ENCODE results near the gene KLKB1. TPM values are rescaled to one million over a fixed set of nuclear protein-coding genes. Genes with fewer than 3 reads are reported as not detected.

Gene KLKB1
- total RNA-seq, 1 donor from 2014 or later, result not detected

DNA sequence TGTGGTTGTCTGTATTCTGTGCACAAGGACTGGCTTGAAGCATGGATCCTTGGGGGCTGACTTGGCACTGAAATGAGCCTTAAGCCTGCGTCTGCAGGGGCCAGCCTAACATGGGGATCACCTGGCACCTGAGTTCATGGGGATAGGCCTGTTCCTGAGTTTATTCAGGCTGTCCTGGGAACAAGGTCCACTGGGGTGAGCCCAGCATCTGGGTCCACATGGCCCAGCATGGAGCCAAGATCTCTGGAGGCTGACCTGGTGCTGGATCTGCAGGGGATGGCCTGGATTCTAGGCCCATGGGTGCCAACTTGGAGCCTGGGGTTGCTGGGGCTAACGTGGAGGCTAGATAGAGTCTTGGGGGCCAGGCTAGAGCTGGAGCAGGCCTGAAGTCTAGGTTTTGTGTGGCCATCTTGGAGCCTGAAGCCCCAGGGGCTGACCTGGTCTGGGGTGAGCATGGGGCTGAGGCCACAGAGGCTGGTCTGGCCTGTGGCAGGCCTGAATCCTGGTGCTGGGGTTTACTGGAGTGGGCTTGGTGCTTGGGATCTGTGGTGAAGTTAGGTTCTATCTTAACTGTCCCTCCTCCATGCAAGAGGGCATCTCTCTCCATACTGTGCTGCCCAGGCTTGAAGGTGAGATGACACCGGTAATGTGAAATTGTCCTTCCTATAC, 652 bp upstream of the KLKB1 start:
- H3K27me3 ChIP-seq (ENCODE audit: insufficient read depth, low read length), result no peaks in the 10 kb centered on the region
- no peak overlapping the region for H3K4me2 ChIP-seq (ENCODE audit: low read length)
- H2AFZ ChIP-seq (ENCODE audit: low read depth, low read length), result no peak overlapping the region
- H3K9ac ChIP-seq (ENCODE audit: low read length), result no peak overlapping the region
- no peaks in the 10 kb centered on the region for H3K9me3 ChIP-seq (ENCODE audit: insufficient read depth, low read depth, low read length)
- no peaks in the 10 kb centered on the region for H3K79me2 ChIP-seq (ENCODE audit: insufficient read depth, low read length)
- TF ChIP-seq EZH2 (IDR thresholded peaks at IDR 0.05; ENCODE audit: insufficient read depth, low read length), result no peak
- TF ChIP-seq, protein P1, sequence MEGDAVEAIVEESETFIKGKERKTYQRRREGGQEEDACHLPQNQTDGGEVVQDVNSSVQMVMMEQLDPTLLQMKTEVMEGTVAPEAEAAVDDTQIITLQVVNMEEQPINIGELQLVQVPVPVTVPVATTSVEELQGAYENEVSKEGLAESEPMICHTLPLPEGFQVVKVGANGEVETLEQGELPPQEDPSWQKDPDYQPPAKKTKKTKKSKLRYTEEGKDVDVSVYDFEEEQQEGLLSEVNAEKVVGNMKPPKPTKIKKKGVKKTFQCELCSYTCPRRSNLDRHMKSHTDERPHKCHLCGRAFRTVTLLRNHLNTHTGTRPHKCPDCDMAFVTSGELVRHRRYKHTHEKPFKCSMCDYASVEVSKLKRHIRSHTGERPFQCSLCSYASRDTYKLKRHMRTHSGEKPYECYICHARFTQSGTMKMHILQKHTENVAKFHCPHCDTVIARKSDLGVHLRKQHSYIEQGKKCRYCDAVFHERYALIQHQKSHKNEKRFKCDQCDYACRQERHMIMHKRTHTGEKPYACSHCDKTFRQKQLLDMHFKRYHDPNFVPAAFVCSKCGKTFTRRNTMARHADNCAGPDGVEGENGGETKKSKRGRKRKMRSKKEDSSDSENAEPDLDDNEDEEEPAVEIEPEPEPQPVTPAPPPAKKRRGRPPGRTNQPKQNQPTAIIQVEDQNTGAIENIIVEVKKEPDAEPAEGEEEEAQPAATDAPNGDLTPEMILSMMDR (IDR thresholded peaks at IDR 0.05; ENCODE audit: insufficient read depth, low read depth, low read length), result no peak
- H3K4me1 Mint-ChIP-seq (ENCODE audit: low read depth, unreplicated experiment), result no peaks in the 10 kb centered on the region
- no peaks in the 10 kb centered on the region for H3K27me3 Mint-ChIP-seq (ENCODE audit: low read depth, unreplicated experiment)
- H3K9me3 Mint-ChIP-seq (ENCODE audit: unreplicated experiment), result peaks cover 24% of the 10 kb centered on the region
- H4K20me1 ChIP-seq (ENCODE audit: insufficient read depth, low read length), result no peaks in the 10 kb centered on the region
- no peak overlapping the region for H3K4me3 Mint-ChIP-seq (ENCODE audit: unreplicated experiment)
- DNase-seq (ENCODE audit: low read depth) (no peak), FAIRE-seq (no peak)
- no peak overlapping the region for H3K27ac ChIP-seq (ENCODE audit: low read depth, low read length)
- no peak overlapping the region for H3K4me3 ChIP-seq (ENCODE audit: insufficient read depth, low read depth, low read length)
- no peaks in the 10 kb centered on the region for H3K36me3 ChIP-seq (ENCODE audit: insufficient read depth, low read length)
- no peaks in the 10 kb centered on the region for H3K4me1 ChIP-seq (ENCODE audit: insufficient read depth, low read length)
- H3K36me3 Mint-ChIP-seq (ENCODE audit: low read depth, unreplicated experiment), result peaks cover 2% of the 10 kb centered on the region
- H3K27ac Mint-ChIP-seq (ENCODE audit: unreplicated experiment), result no peak overlapping the region

DNA sequence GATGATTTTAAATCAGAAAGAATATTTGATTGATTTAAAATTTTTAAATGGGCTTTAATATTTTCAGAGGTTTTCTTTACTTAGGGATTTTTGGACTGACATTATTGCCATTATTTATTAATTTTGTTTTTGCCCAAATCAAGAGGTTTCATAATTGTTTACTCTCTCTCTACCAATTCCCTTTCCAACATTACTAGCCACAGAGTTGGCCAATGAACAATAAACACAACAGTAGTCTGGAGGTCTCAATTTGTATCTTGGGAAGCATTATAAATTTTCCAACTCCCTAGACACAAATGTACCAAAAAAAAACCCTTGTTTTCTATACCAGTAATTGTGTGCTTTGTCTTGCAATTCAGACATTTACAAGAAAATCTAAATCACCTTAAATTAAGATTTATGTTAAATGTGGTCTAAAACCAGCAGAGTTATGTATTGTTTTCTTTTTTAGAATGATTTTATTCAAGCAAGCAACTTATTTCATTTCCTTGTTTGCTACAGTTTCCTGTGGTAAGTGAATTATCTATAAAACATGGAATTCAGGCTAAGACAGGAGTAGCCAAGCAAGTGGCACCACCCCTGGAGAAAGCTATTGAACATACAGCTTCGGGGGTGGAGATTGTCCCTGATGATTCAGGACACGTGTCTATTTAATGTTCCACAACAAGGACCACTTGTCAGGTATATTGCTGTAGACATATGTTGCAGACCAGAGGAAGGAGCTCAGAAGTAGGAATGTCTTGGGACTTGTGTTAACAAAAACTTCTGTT, 622 bp downstream of the KLKB1 start:
- FAIRE-seq (no peak), DNase-seq (ENCODE audit: low read depth) (no peak)
- Mint-ChIP-seq H3K4me3 (ENCODE audit: unreplicated experiment) (no peak overlapping the region), H3K27ac (ENCODE audit: unreplicated experiment) (no peak overlapping the region), H3K27me3 (ENCODE audit: low read depth, unreplicated experiment) (no peaks in the 10 kb centered on the region), H3K4me1 (ENCODE audit: low read depth, unreplicated experiment) (no peaks in the 10 kb centered on the region), H3K36me3 (ENCODE audit: low read depth, unreplicated experiment) (peaks cover 2% of the 10 kb centered on the region), H3K9me3 (ENCODE audit: unreplicated experiment) (peaks cover 21% of the 10 kb centered on the region)
- Histone ChIP-seq H3K36me3 (ENCODE audit: insufficient read depth, low read length) (no peaks in the 10 kb centered on the region), H4K20me1 (ENCODE audit: insufficient read depth, low read length) (no peaks in the 10 kb centered on the region), H3K4me2 (ENCODE audit: low read length) (no peak overlapping the region), H3K9me3 (ENCODE audit: insufficient read depth, low read depth, low read length) (no peaks in the 10 kb centered on the region), H3K9ac (ENCODE audit: low read length) (no peak overlapping the region), H3K79me2 (ENCODE audit: insufficient read depth, low read length) (no peaks in the 10 kb centered on the region), H2AFZ (ENCODE audit: low read depth, low read length) (no peak overlapping the region), H3K27me3 (ENCODE audit: insufficient read depth, low read length) (no peaks in the 10 kb centered on the region), H3K4me1 (ENCODE audit: insufficient read depth, low read length) (no peaks in the 10 kb centered on the region), H3K4me3 (ENCODE audit: insufficient read depth, low read depth, low read length) (no peak overlapping the region), H3K27ac (ENCODE audit: low read depth, low read length) (no peak overlapping the region)
- TF ChIP-seq, protein P1 (IDR thresholded peaks at IDR 0.05; ENCODE audit: insufficient read depth, low read depth, low read length), result no peak
- TF ChIP-seq EZH2 (IDR thresholded peaks at IDR 0.05; ENCODE audit: insufficient read depth, low read length), result no peak

DNA sequence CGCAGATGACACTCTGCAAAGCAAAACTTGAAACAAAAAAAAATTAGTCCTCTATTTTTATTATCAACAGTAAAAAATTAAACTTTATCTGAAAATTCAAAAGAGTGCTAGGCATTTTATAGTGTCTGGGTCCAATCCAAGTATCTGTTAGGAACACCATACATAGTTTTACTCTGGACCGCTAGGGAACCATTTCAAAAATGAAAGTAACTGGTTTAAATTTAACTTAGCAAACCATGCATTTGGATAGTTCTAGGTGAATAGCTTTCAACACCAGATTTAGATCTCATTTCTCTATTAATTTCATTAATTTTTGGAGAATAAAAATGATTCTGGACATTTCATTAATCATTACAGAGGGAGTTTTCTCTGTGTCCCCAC, 1.2 kb downstream of the KLKB1 start:
- FAIRE-seq, result no peak

More for the DNA sequence above, 1.2 kb downstream of the KLKB1 start:
- Histone ChIP-seq H3K79me2 (ENCODE audit: insufficient read depth, low read length) (no peaks in the 10 kb centered on the region), H3K27me3 (ENCODE audit: insufficient read depth, low read length) (no peaks in the 10 kb centered on the region), H3K9me3 (ENCODE audit: insufficient read depth, low read depth, low read length) (no peaks in the 10 kb centered on the region), H3K9ac (ENCODE audit: low read length) (no peak overlapping the region), H3K36me3 (ENCODE audit: insufficient read depth, low read length) (no peaks in the 10 kb centered on the region), H3K4me2 (ENCODE audit: low read length) (no peak overlapping the region), H3K27ac (ENCODE audit: low read depth, low read length) (no peak overlapping the region), H3K4me1 (ENCODE audit: insufficient read depth, low read length) (no peaks in the 10 kb centered on the region), H3K4me3 (ENCODE audit: insufficient read depth, low read depth, low read length) (no peak overlapping the region), H2AFZ (ENCODE audit: low read depth, low read length) (no peak overlapping the region), H4K20me1 (ENCODE audit: insufficient read depth, low read length) (no peaks in the 10 kb centered on the region)
- DNase-seq (ENCODE audit: low read depth), result no peak
- H3K4me3 Mint-ChIP-seq (ENCODE audit: unreplicated experiment), result no peak overlapping the region
- no peak overlapping the region for H3K27ac Mint-ChIP-seq (ENCODE audit: unreplicated experiment)
- H3K4me1 Mint-ChIP-seq (ENCODE audit: low read depth, unreplicated experiment), result no peaks in the 10 kb centered on the region
- no peaks in the 10 kb centered on the region for H3K27me3 Mint-ChIP-seq (ENCODE audit: low read depth, unreplicated experiment)
- H3K36me3 Mint-ChIP-seq (ENCODE audit: low read depth, unreplicated experiment), result peaks cover 2% of the 10 kb centered on the region
- TF ChIP-seq, protein P1 (IDR thresholded peaks at IDR 0.05; ENCODE audit: insufficient read depth, low read depth, low read length), result no peak
- TF ChIP-seq EZH2 (IDR thresholded peaks at IDR 0.05; ENCODE audit: insufficient read depth, low read length), result no peak
- H3K9me3 Mint-ChIP-seq (ENCODE audit: unreplicated experiment), result peaks cover 15% of the 10 kb centered on the region

All from astrocyte (in vitro differentiated cells and primary cell).